HUES6 (cell line): ENCODE results near the gene BBOX1.

ENCODE experiments used
- H3K27ac ChIP-seq: 2 replicates; pipeline ENCODE4 v1.7.0; 2013; ENCODE audit warnings: low read depth, mild to moderate bottlenecking, low read length, inconsistent platforms
- H3K27me3 ChIP-seq: 2 replicates; pipeline ENCODE4 v1.6.1; 2013; ENCODE audit warnings: low read length; ENCODE audit not compliant: control insufficient read depth, insufficient read depth
- H3K36me3 ChIP-seq: 2 replicates; pipeline ENCODE4 v1.6.1; 2013; ENCODE audit warnings: low read length; ENCODE audit not compliant: control insufficient read depth, insufficient read depth
- H3K4me1 ChIP-seq: 2 replicates; pipeline ENCODE4 v1.6.1; 2013; ENCODE audit warnings: low read length; ENCODE audit not compliant: control insufficient read depth, insufficient read depth
- H3K4me3 ChIP-seq: 2 replicates; pipeline ENCODE4 v1.5.1; 2013; ENCODE audit warnings: low read depth, low read length
- H3K9ac ChIP-seq: one replicate; pipeline ENCODE4 v1.6.1; 2013; ENCODE audit warnings: mild to moderate bottlenecking, low read length
- H3K9me3 ChIP-seq: 2 replicates; pipeline ENCODE4 v1.6.1; 2013; ENCODE audit warnings: low read depth, low read length; ENCODE audit not compliant: control insufficient read depth, insufficient read depth

BBOX1 gene

GRCh38 chr11:27100534-27100933 is 59.9 kb downstream of the BBOX1 start:
- Histone ChIP-seq H3K27ac (no peak overlapping the region), H3K36me3 (no peaks in the 10 kb centered on the region), H3K9ac (no peak overlapping the region), H3K9me3 (no peaks in the 10 kb centered on the region), H3K27me3 (no peaks in the 10 kb centered on the region), H3K4me1 (no peaks in the 10 kb centered on the region), H3K4me3 (no peak overlapping the region)

GRCh38 chr11:27107548-27107947 is 66.9 kb downstream of the BBOX1 start:
- Histone ChIP-seq H3K9me3 (no peaks in the 10 kb centered on the region), H3K36me3 (no peaks in the 10 kb centered on the region), H3K27me3 (no peaks in the 10 kb centered on the region)

GRCh38 chr11:27108809-27109208 is 68.2 kb downstream of the BBOX1 start:
- no peaks in the 10 kb centered on the region for H3K9me3 ChIP-seq
- H3K36me3 ChIP-seq, result no peaks in the 10 kb centered on the region
- no peaks in the 10 kb centered on the region for H3K27me3 ChIP-seq
- H3K27ac ChIP-seq, result no peak overlapping the region
- no peak overlapping the region for H3K9ac ChIP-seq
- H3K4me3 ChIP-seq, result no peak overlapping the region
- H3K4me1 ChIP-seq, result no peaks in the 10 kb centered on the region

More at GRCh38 chr11:27107548-27107947, 66.9 kb downstream of the BBOX1 start:
- no peak overlapping the region for H3K9ac ChIP-seq
- no peak overlapping the region for H3K4me3 ChIP-seq
- no peaks in the 10 kb centered on the region for H3K4me1 ChIP-seq
- H3K27ac ChIP-seq, result no peak overlapping the region

GRCh38 chr11:27111896-27112295 is 71.3 kb downstream of the BBOX1 start:
- no peaks in the 10 kb centered on the region for H3K4me1 ChIP-seq
- H3K27me3 ChIP-seq, result no peaks in the 10 kb centered on the region
- H3K9me3 ChIP-seq, result no peaks in the 10 kb centered on the region
- no peak overlapping the region for H3K9ac ChIP-seq
- H3K4me3 ChIP-seq, result no peak overlapping the region
- H3K27ac ChIP-seq, result no peak overlapping the region
- no peaks in the 10 kb centered on the region for H3K36me3 ChIP-seq

- Histone ChIP-seq H3K9ac (no peak overlapping the region), H3K27ac (no peak overlapping the region)
Measured at GRCh38 chr11:27112946-27113345, 72.3 kb downstream of the BBOX1 start.

GRCh38 chr11:27115051-27115650 is 74.5 kb downstream of the BBOX1 start:
- Histone ChIP-seq H3K9ac (no peak overlapping the region), H3K4me3 (no peak overlapping the region), H3K4me1 (no peaks in the 10 kb centered on the region), H3K27me3 (no peaks in the 10 kb centered on the region), H3K9me3 (no peaks in the 10 kb centered on the region), H3K27ac (no peak overlapping the region), H3K36me3 (no peaks in the 10 kb centered on the region)

More at GRCh38 chr11:27112946-27113345, 72.3 kb downstream of the BBOX1 start:
- Histone ChIP-seq H3K4me3 (no peak overlapping the region), H3K9me3 (no peaks in the 10 kb centered on the region), H3K27me3 (no peaks in the 10 kb centered on the region), H3K4me1 (no peaks in the 10 kb centered on the region), H3K36me3 (no peaks in the 10 kb centered on the region)

- H3K4me1 ChIP-seq, result no peaks in the 10 kb centered on the region
- no peak overlapping the region for H3K27ac ChIP-seq
- no peaks in the 10 kb centered on the region for H3K27me3 ChIP-seq
- H3K9me3 ChIP-seq, result no peaks in the 10 kb centered on the region
- H3K9ac ChIP-seq, result no peak overlapping the region
- H3K4me3 ChIP-seq, result no peak overlapping the region
- no peaks in the 10 kb centered on the region for H3K36me3 ChIP-seq
Measured at GRCh38 chr11:27116684-27117083, 76.1 kb downstream of the BBOX1 start.

- H3K36me3 ChIP-seq, result no peaks in the 10 kb centered on the region
- no peak overlapping the region for H3K27ac ChIP-seq
- no peak overlapping the region for H3K9ac ChIP-seq
- no peaks in the 10 kb centered on the region for H3K9me3 ChIP-seq
- no peaks in the 10 kb centered on the region; the same call in 1 of the 2 replicates for H3K4me1 ChIP-seq
- no peak overlapping the region for H3K4me3 ChIP-seq
- H3K27me3 ChIP-seq, result no peaks in the 10 kb centered on the region
Measured at GRCh38 chr11:27118371-27118770, 77.8 kb downstream of the BBOX1 start.

GRCh38 chr11:27118949-27119348 is 78.3 kb downstream of the BBOX1 start:
- H3K27ac ChIP-seq, result no peak overlapping the region
- H3K4me3 ChIP-seq, result no peak overlapping the region
- H3K9ac ChIP-seq, result no peak overlapping the region
- peaks cover 4% of the 10 kb centered on the region; the same call in 1 of the 2 replicates for H3K4me1 ChIP-seq
- no peaks in the 10 kb centered on the region for H3K9me3 ChIP-seq
- H3K27me3 ChIP-seq, result no peaks in the 10 kb centered on the region
- H3K36me3 ChIP-seq, result no peaks in the 10 kb centered on the region

GRCh38 chr11:27119396-27119795 is 78.8 kb downstream of the BBOX1 start:
- H3K9ac ChIP-seq, result no peak overlapping the region
- H3K36me3 ChIP-seq, result no peaks in the 10 kb centered on the region
- H3K4me3 ChIP-seq, result no peak overlapping the region
- H3K27ac ChIP-seq, result no peak overlapping the region
- H3K27me3 ChIP-seq, result no peaks in the 10 kb centered on the region
- no peaks in the 10 kb centered on the region for H3K9me3 ChIP-seq
- peaks cover 7% of the 10 kb centered on the region; the same call in 1 of the 2 replicates for H3K4me1 ChIP-seq

- Histone ChIP-seq H3K9me3 (no peaks in the 10 kb centered on the region), H3K9ac (no peak overlapping the region), H3K27me3 (no peaks in the 10 kb centered on the region), H3K36me3 (no peaks in the 10 kb centered on the region), H3K4me1 (peaks cover 7% of the 10 kb centered on the region; the same call in 1 of the 2 replicates), H3K27ac (no peak overlapping the region), H3K4me3 (no peak overlapping the region)
Measured at GRCh38 chr11:27120211-27120610, 79.6 kb downstream of the BBOX1 start.
